ENCODE data around the gene ACYP2. TPM values are rescaled to one million over a fixed set of nuclear protein-coding genes. Genes with fewer than 3 reads are reported as not detected.

ACYP2 gene
- total RNA-seq, 1 donor from 2014 or later, result 8.7 TPM

Other genes with a start within 250 kb of the ACYP2 start
- 24.4 and 32.3 TPM in 2 replicates for gene PSME4, start 144.6 kb upstream of the ACYP2 start, total RNA-seq
- gene TSPYL6, start 140.6 kb downstream of the ACYP2 start, total RNA-seq, result not detected in 2 replicates

Measured in lung microvascular endothelial cell (primary cell).